Heart left ventricle (tissue), 16 donors: ENCODE results near the gene FAM234A. TPM values are rescaled to one million over a fixed set of nuclear protein-coding genes. Genes with fewer than 3 reads are reported as not detected.

Experiments
- ATAC-seq, 4 donors: fragments of 200-7000 bp; cut with Tn5 transposase; one replicate each; pipeline ENCODE4 v1.9.1; 2020 to 2022; ENCODE audit warnings: moderate library complexity in 4 of 4, mild to moderate bottlenecking in 3 of 4, moderate number of reproducible peaks in 1 of 4
- DNase-seq, 5 donors: peaks; one replicate each; pipeline ENCODE4 v3.0.0-alpha.2; 2020
- H3K27ac ChIP-seq, 12 donors: fragments of 200-600 bp; sonication (generic) in 4 of 12; one replicate each; pipeline versions ENCODE4 v1.5.0 to v1.8.0; 2016 to 2022; ENCODE audit warnings: mild to moderate bottlenecking in 2 of 12
- H3K27me3 ChIP-seq, 9 donors: fragments of 200-600 bp; sonication (generic) in 2 of 9; one replicate each; pipeline versions ENCODE4 v1.5.1 to v1.8.0; 2016 to 2022; ENCODE audit warnings: mild to moderate bottlenecking in 3 of 9
- H3K36me3 ChIP-seq, 9 donors: fragments of 200-600 bp; sonication (generic) in 2 of 9; one replicate each; pipeline versions ENCODE4 v1.5.0 to v1.8.0; 2018 to 2022; ENCODE audit warnings: mild to moderate bottlenecking in 2 of 9
- H3K4me1 ChIP-seq, 12 donors: fragments of 200-600 bp; sonication (generic) in 4 of 12; one replicate each; pipeline versions ENCODE4 v1.5.0 to v1.8.0; 2016 to 2022; ENCODE audit warnings: mild to moderate bottlenecking in 3 of 12
- H3K4me3 ChIP-seq, 12 donors: fragments of 200-600 bp; sonication (generic) in 4 of 12; one replicate each; pipeline versions ENCODE4 v1.5.0 to v1.8.0; 2017 to 2022; ENCODE audit warnings: mild to moderate bottlenecking in 9 of 12, moderate library complexity in 4 of 12
- H3K9me3 ChIP-seq, 12 donors: fragments of 200-600 bp; sonication (generic) in 4 of 12; one replicate each; pipeline versions ENCODE4 v1.5.0 to v1.8.0; 2016 to 2022; ENCODE audit warnings: mild to moderate bottlenecking in 1 of 12
- POLR2A ChIP-seq, 2 donors: fragments of 450-650 bp; IDR thresholded peaks; one replicate each; pipeline ENCODE4 v1.6.1; 2017; ENCODE audit warnings: antibody characterized with exemption in 2 of 2, mild to moderate bottlenecking in 2 of 2, moderate library complexity in 2 of 2
- WGBS, 4 donors: extraction: QIAGEN DNeasy Blood & Tissue Kit in 2 of 4; methylation state at CpG; one replicate each; pipeline versions ENCODE4 v1.1.5 to v1.1.7; 2013 to 2018; 5-methylcytosine and 5-hydroxymethylcytosine counted together
- intact Hi-C, 10 donors: fragments of 100-400 bp; cut with DNase I; formaldehyde crosslinking; loops; one replicate each; pipeline versions ENCODE4 v1.11.1 to v1.14.2; 2022
- polyA plus RNA-seq, 2 donors: library from polyadenylated mRNA; stranded (reverse); fragments of 200-250 nt; gene quantifications; one replicate each; pipeline ENCODE4 v1.2.3, GENCODE V29; 2013
- total RNA-seq, 9 donors: library from RNA; depleted of rRNA in 2 of 9; stranded (reverse); fragments of >200 nt in 2 of 9; fragmentation: NEBNext Ultra II Directional in 3 of 9; extraction: Animal tissue kit (Norgen Biotek cat#: 25700) in 3 of 9; gene quantifications; one replicate each; pipeline versions ENCODE4 v1.1.0 to v1.2.4, GENCODE V29; 2016 to 2023
- TF ChIP-seq, protein P1 (sequence below), 12 donors: fragments of 200-600 bp; sonication (generic) in 4 of 12; IDR thresholded peaks; one replicate each; pipeline versions ENCODE4 v1.5.0 to v1.8.0; 2018 to 2022; ENCODE audit warnings: antibody characterized with exemption in 12 of 12, mild to moderate bottlenecking in 5 of 12
- donor health status: ischemic (EF 13 %, LVEDD 7.1; RV severe dilation, severe dysfunction).
- donor health status: healthy with polysubstance abuse.
- donor health status: DM: no; HTN: yes; CAD: no.
- donor health status: DM: no; HTN: no; CAD: no.
- donor health status: ischemic (EF 25% LVEDD 6.9; RV normal size, moderate dysfunction).
- donor health status: ischemic (EF 25% LVEDD 5.7; RV mildly dilated, moderate dysfunction).
- donor health status: healthy.
- donor health status: DM: yes; HTN: yes; CAD: no.
- donor health status: ischemic (EF 35%, LVEDD 5.7; RV mildly dilated, moderate dysfunction).
- donor health status: nonischemic (EF 11% LVEDD 7.7; RV severe dilation, severe dysfunction).
- donor health status: DM: yes; HTN: yes; CAD: no.
- donor health status: PGD.
- donor health status: ischemic (EF 29% LVEDD 5.4; RV normal size, mild dysfunction).
- donor health status: nonischemic (EF 23%, LVEDD 6.1; RV moderate dilation, normal function).

The FAM234A gene
- total and polyA plus RNA-seq, 11 donors, result 110 to 201 (median 146) TPM

DNA sequence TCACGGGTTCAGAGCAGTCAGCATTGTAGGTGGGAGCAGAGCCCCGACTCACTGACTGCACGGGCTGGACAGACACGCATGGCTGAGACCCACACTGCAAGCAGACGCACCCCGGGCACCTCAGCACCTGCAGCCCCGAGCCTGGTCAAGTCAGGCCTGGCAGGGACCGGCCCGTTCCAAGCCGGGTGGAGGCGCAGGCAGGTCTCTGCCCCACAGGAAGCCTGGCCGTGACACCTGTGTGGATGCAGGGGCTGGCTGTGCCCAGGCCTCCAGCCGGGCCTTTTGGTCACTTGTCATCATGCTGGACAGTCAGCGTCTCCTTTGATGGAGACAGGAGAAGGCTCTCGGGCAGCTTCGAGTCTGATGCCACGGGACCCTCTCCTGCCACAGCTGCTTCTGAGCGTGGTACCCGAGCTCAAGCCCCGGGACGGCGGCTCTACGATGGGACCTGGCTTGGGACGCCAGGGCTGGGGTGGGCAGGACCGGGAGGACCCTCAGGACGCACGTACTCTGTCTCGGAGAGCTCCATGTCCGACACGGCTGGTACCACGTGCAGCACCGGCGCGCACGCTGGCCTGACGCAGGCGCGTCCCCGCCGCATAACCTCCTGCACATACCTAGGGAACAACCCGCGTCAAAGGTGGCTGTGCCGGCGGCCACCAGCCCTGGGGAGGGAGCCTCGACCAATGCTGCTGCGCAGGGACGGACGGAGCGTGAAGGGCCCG, 56.2 kb downstream of the FAM234A start:
- Histone ChIP-seq H3K27me3 (no peaks in the 10 kb centered on the region), H3K9me3 (no peaks in the 10 kb centered on the region), H3K27ac (no peak overlapping the region), H3K4me1 (no peaks in the 10 kb centered on the region), H3K4me3 (no peak overlapping the region), H3K36me3 (peaks cover 0 to 70% (median 44%) of the 10 kb centered on the region in 9 donors)
- ATAC-seq (no peak), DNase-seq (no peak)
- intact Hi-C loops, result no loop called here
- no peak for TF ChIP-seq POLR2A (IDR thresholded peaks at IDR 0.05)
- TF ChIP-seq, protein P1, sequence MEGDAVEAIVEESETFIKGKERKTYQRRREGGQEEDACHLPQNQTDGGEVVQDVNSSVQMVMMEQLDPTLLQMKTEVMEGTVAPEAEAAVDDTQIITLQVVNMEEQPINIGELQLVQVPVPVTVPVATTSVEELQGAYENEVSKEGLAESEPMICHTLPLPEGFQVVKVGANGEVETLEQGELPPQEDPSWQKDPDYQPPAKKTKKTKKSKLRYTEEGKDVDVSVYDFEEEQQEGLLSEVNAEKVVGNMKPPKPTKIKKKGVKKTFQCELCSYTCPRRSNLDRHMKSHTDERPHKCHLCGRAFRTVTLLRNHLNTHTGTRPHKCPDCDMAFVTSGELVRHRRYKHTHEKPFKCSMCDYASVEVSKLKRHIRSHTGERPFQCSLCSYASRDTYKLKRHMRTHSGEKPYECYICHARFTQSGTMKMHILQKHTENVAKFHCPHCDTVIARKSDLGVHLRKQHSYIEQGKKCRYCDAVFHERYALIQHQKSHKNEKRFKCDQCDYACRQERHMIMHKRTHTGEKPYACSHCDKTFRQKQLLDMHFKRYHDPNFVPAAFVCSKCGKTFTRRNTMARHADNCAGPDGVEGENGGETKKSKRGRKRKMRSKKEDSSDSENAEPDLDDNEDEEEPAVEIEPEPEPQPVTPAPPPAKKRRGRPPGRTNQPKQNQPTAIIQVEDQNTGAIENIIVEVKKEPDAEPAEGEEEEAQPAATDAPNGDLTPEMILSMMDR (IDR thresholded peaks at IDR 0.05), result no peak
- 95 to 97% (median 95%) methylated on average over 28 to 50 of the region's 50 CpGs for WGBS, 4 donors

DNA sequence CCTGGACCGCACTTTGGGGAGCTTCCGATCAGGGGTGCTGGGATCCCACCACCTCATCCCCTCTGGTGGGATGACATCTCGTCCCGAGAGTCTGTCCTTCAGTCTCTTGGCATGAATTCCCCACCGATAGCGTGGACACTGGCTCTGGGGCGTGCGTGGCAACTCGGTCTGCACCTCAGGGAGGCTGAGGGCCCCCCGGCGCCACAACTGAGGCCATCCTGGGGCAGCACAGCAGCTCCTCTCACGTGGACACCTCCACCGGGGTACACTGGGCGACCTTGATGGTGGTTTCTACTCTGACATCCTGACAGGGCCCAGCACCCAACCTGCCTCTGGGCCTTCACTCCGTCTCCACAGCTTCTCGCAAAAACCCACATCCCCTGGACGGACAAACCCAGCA, 56.9 kb downstream of the FAM234A start:
- Histone ChIP-seq H3K27me3 (no peaks in the 10 kb centered on the region), H3K9me3 (no peaks in the 10 kb centered on the region), H3K4me1 (no peaks in the 10 kb centered on the region), H3K4me3 (no peak overlapping the region), H3K36me3 (peaks cover 0 to 75% (median 50%) of the 10 kb centered on the region in 9 donors), H3K27ac (no peak overlapping the region)
- intact Hi-C loops, result no loop called here
- no peak for TF ChIP-seq POLR2A (IDR thresholded peaks at IDR 0.05)
- TF ChIP-seq, protein P1 (IDR thresholded peaks at IDR 0.05), result no peak
- no peak for ATAC-seq
- 87 to 97% (median 91%) methylated on average over 6 to 17 of the region's 17 CpGs for WGBS, 4 donors
- DNase-seq, result no peak

DNA sequence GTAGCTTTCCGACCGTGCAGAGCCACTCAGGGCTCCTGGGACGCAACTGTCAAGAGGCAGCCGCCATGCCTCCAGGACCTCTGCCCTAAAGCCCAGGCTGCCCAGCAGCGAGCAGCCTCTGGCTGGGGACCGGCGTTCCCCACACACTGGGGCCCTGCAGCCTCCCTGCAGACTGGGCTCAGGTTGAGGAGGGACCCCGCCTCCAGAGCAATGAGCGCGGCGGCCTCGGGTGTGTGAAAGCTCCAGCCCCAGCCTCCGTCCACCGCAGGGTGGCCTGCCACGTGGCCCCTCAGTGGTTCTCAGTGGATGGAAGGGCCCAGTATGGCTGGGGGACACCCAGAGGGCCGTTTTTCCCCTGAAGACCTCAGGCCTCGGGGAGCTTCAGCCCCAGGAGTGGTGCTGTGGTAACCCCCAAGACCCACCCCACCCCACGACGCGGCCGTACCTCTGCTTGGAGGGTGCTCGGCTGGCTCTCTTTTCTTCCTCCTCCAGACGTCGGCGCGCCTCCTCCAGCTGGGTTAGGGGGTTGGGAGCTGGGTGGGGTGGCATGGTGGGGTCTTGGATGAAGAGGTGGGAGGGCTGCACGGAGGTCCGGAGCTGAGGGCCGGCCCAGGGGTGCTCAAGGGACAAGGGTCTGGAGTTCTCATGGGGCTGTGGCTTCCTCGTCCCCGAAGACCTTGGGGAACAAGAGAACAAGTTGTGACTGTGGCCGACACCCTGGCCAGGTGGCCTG, 58.6 kb downstream of the FAM234A start:
- DNase-seq (no peak), ATAC-seq (no peak)
- H3K36me3 ChIP-seq, result peaks cover 0 to 77% (median 55%) of the 10 kb centered on the region in 9 donors
- intact Hi-C loops, result no loop called here
- H3K27ac ChIP-seq, result no peak overlapping the region
- TF ChIP-seq POLR2A (IDR thresholded peaks at IDR 0.05), result no peak
- TF ChIP-seq, protein P1 (IDR thresholded peaks at IDR 0.05), result no peak
- H3K27me3 ChIP-seq, result no peaks in the 10 kb centered on the region
- no peaks in the 10 kb centered on the region for H3K4me1 ChIP-seq
- 90 to 94% (median 93%) methylated on average over 20 to 32 of the region's 32 CpGs for WGBS, 4 donors
- no peak overlapping the region for H3K4me3 ChIP-seq
- no peaks in the 10 kb centered on the region for H3K9me3 ChIP-seq

DNA sequence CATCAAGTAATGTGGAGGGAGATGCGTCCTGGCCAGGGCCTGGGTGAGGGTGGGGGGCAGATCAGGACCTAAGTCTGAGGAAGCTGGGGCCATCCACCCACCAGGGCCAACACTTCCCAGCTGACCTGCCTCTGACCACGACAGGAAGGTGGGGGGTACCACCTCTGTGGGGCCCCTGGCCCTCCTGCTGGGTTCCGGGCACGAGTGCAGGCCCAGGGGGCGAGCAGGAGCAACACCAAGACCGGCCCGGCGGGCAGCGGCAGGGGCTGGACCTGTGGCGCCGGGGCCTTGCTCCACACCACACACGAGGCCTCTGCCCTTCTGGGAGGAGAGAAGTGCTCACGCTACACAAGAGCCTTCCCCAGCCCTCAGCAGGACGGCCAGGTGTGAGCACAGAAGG, 61.7 kb downstream of the FAM234A start:
- Histone ChIP-seq H3K4me1 (no peaks in the 10 kb centered on the region), H3K4me3 (no peak overlapping the region), H3K27me3 (no peaks in the 10 kb centered on the region), H3K27ac (no peak overlapping the region), H3K36me3 (peaks cover 0 to 60% (median 39%) of the 10 kb centered on the region in 9 donors), H3K9me3 (no peaks in the 10 kb centered on the region)
- peak in 1 of 5 donors; percentile 9 for DNase-seq
- no peak for TF ChIP-seq POLR2A (IDR thresholded peaks at IDR 0.05)
- TF ChIP-seq, protein P1 (IDR thresholded peaks at IDR 0.05), result no peak
- ATAC-seq, result no peak
- intact Hi-C loops, result no loop called here
- WGBS, 4 donors, result 95 to 100% (median 97%) methylated on average over 8 to 14 of the region's 14 CpGs; no CpG with 5 or more reads in 1 of the 4 donors
